AG09309 (cell line): ENCODE results near the gene LDHA.

ENCODE experiments used
- DNase-seq: peaks from one replicate; pipeline ENCODE4 v3.0.0-alpha.2; 2010; ENCODE audit warnings: low read depth
- H3K4me3 ChIP-seq: 2 replicates; pipeline ENCODE4 v1.5.1; 2011; ENCODE audit warnings: mild to moderate bottlenecking, low read depth, low read length, moderate library complexity; ENCODE audit not compliant: control insufficient read depth
- CTCF ChIP-seq: IDR thresholded peaks from 2 replicates; pipeline ENCODE4 v1.5.1; 2011; ENCODE audit warnings: mild to moderate bottlenecking, low read depth, low read length, inconsistent platforms; ENCODE audit not compliant: insufficient read depth, control insufficient read depth; ENCODE audit errors: missing control alignments

The LDHA gene

DNA sequence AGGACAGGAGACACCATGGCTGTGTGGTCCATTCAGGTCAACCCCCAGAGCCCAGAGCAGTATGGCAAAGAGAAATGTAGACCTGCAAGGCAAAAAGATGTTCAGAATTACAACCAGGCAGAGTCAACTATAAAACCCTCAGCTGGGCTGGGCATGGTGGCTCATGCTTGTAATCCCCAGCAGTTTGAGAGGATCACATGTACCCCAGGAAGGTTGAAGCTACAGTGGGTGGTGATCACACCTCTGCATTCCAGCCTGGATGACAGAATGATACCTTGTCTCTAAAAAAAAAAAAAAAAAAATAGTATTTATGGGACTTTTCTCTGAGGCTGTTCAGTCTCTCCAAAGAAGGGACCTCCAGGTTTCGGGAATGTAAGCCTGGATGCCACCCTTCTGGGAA lies 18.4 kb upstream of the LDHA start:
- no peak for TF ChIP-seq CTCF
- no peak overlapping the region for H3K4me3 ChIP-seq
- DNase-seq, result no peak

DNA sequence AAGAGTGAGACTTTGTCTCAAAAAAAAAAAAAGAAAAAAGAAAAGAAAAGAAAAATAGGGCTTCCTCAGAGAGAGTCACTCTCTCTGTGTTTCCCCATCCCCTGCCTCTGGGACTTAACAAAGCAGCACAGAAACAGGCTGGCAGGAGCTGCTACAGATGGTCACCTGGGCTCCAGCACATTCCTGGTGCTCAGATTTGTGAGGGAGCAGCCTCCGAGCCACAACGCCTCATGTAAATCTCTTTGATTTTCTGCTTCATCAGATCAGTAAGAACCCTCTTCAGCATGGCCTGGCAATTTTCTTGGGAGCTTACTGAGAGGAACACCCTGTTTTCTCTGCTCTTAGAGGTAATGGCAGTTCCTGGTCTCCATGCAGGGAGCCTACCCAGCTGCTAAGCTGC lies 15.2 kb upstream of the LDHA start:
- DNase-seq, result no peak
- H3K4me3 ChIP-seq, result no peak overlapping the region
- no peak for TF ChIP-seq CTCF

GRCh38 chr11:18383388-18384156 lies 10.8 kb upstream of the LDHA start:
- no peak for TF ChIP-seq CTCF
- DNase-seq, result peak; percentile 97
- peak overlapping the region; percentile 17 for H3K4me3 ChIP-seq

DNA sequence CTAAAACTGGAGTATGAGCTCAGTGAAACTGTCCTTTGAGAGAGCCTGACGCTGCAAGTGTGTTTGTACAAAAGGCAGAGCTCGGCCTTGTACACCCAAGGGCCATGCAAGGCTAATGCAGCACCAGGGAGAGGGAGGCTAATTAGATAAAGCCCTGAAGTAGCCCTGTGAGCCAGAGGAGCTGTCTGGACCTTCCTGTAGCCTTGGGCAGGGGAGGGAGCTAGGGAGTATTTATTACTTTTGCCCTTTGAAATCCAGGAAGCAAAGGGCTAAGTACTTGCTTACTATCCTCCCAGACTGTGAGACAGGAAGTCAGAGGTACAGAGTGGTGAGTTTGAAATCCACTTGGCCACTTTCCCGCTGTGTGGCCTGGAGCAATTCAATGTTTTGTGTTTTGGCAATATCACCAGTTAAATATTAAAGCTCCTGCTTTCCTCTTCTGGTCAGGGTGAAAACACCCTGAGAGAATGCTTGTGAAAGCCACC lies 10.2 kb upstream of the LDHA start:
- no peak overlapping the region for H3K4me3 ChIP-seq
- DNase-seq, result peak; percentile 92
- TF ChIP-seq CTCF, result no peak

- DNase-seq, result no peak
- TF ChIP-seq CTCF, result no peak
Measured at GRCh38 chr11:18390088-18390487, 4.3 kb upstream of the LDHA start.

DNA sequence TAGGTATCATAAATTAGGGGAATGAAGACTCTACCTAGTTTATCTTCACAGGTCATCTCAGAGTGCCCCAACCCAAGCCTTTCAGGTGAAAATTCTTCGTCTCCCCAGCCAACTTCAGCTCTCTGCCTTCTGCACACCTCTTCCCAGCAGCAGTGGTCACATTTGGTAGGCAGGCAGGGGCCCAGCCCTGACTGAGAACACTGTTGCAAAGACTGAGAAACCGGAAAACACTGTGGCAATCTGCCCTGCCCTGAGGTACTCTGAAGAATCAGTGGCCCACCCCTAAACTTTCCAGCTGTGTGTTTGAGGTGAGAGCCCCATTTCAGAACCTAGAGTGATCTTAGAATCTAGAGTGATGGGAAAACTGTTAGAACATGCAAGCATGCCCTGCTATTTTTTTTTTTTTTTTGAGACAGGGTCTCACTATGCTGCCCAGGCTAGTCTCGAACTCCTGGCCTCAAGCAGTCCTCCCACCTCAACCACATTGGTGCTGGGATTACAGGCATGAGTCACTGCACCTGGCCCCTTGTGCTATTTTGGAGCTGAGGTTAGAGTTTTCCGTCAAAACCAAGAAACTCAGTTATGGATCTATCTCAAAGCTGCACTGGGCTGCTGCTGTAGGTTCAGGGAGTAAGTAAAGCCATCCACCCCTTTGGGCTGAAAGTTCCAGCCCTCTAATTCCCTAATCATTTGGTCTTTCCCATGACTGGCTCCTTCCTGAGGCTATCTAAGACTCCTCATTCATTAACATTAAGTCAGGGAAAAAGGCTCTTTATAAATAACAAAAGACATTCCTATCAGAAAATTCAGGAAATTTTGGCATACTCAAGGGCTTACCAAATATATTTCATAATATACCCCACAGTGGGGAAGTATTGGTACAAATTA lies 1.7 kb upstream of the LDHA start:
- H3K4me3 ChIP-seq, result no peak overlapping the region
- DNase-seq, result no peak
- TF ChIP-seq CTCF, result no peak

More at GRCh38 chr11:18390088-18390487, 4.3 kb upstream of the LDHA start:
- no peak overlapping the region for H3K4me3 ChIP-seq
